HL-60/S4 treated with retinoic acid at 250 ng/mL for 4 days and 3 days (cell line): ENCODE results near the gene UST.
"Not testable (repeated sequence)": the region's sequence is repeated elsewhere in the genome, so short reads cannot be mapped to it uniquely, and the experiment has no call there.

ENCODE experiments used
- in situ Hi-C: fragments of 300-500 bp; cut with MboI; formaldehyde crosslinking; loops from 2 replicates; pipeline ENCODE4 v1.7.0; 2022; ENCODE audit warnings: low sequenced_read_pairs

UST gene

GRCh38 chr6:149095842-149096241 is 349.0 kb downstream of the UST start:
- in situ Hi-C loops, result no loop called here

GRCh38 chr6:149097794-149098193 is 351.0 kb downstream of the UST start:
- in situ Hi-C loops, result no loop called here

- in situ Hi-C loops, result no loop called here
Measured at GRCh38 chr6:149098700-149099276, 352.0 kb downstream of the UST start.

GRCh38 chr6:149102324-149102723 is 355.5 kb downstream of the UST start:
- in situ Hi-C loops, result no loop called here

DNA sequence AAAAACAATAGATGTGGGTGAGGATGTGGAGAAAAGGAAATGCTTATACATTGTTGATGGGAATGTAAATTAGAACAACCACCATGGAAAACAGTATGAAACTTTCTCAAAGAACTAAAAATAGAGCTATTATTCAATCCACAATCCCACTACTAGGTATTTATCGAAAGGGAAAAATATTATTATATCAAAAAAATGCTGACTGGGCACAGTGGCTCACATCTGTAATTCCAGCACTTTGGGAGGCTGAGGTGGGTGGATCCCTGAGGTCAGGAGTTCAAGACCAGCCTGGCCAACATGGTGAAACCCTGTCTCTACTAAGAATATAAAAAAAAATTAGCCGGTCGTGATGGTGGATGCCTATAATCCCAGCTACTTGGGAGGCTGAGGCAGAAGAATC is 357.1 kb downstream of the UST start:
- in situ Hi-C loops, result not testable (repeated sequence)

- in situ Hi-C loops, result no loop called here
Measured at GRCh38 chr6:149107520-149107919, 360.7 kb downstream of the UST start.

DNA sequence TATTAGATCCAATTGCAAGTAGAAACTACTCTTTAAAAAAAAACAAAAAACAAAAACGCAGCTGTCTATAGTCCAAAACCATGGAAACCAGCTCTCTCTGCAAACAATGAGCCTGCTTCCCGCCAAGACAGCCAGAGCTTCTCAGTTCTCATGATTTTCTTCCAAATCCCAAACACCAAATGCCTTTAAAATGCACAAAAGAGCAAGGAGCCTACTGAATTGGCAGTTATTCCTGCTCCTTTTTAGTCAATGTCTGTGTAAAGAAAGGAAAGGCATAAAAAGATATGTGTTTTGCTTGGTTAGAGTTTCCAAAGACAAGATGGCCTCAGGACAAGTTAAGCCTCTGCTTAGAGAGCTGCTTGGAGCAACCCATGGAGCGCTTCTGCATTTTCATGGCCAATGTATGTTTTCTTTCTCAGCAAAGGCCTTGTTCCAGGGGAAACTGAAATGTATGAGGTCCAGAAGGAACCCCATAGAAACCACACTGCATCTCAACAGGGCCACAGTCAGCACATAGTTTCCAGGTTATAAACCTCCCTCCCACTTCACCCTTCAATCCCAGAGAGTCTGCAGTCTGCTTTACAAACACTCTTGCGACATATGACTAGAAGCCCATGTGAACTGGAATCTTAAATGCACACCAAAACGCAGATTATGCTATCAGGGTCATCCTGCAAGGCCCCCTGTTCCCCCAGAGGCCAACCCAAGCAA is 361.4 kb downstream of the UST start:
- in situ Hi-C loops, result no loop called here

DNA sequence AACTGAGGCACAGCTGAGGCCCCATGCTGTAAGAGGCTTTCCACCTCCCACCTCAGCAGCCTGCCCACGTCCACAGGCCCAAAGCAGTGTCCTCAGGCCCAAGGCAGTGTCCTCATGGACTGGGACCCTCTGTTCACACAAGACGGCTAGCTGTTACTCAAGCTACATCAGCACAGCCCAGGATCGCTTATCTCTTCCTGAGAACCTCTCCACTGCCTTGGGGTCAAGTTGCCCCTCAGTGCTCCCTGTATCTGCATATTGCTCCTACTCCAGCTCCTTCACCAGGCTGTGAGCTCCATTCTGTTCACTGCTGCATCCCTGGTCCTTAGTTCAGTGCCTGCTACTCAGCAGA is 361.9 kb downstream of the UST start:
- in situ Hi-C loops, result no loop called here

DNA sequence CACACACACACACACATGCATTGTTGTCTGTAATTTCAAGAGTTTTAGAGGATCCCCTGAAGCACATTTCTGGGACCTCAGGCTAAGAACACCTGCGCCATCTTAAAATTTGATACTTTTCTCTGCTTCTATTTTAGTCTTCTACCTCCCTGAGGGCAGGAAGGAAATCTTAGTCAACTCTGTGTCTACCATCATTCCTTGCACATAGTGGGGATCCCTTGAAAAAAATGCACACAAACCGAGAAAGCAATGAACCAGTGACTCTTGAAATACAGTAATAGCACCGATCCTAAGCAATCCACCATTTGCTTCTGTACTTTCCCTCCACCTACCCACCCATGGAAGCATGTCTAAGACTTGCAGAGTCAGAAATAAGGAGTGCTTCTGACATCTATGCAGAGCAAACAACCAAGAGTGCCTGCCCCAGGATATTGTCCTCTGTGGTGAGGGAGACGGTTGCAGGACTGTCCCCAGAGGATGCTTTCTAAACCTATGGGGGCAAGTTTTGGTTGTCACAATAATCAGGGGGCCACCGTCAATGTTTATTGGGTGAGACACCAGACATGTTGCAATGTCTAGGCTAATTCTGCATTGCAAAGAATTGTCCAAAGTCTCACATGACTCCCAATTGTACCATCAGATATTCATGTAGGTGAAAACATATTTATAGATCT is 362.7 kb downstream of the UST start:
- in situ Hi-C loops, result no loop called here

- in situ Hi-C loops, result no loop called here
Measured at GRCh38 chr6:149111556-149112115, 364.8 kb downstream of the UST start.

- in situ Hi-C loops, result no loop called here
Measured at GRCh38 chr6:149112976-149113375, 366.1 kb downstream of the UST start.

- in situ Hi-C loops, result no loop called here
Measured at GRCh38 chr6:149114167-149114566, 367.3 kb downstream of the UST start.

GRCh38 chr6:149118737-149119653 is 372.2 kb downstream of the UST start:
- in situ Hi-C loops, result no loop called here

GRCh38 chr6:149122850-149123821 is 376.3 kb downstream of the UST start:
- in situ Hi-C loops, result no loop called here

DNA sequence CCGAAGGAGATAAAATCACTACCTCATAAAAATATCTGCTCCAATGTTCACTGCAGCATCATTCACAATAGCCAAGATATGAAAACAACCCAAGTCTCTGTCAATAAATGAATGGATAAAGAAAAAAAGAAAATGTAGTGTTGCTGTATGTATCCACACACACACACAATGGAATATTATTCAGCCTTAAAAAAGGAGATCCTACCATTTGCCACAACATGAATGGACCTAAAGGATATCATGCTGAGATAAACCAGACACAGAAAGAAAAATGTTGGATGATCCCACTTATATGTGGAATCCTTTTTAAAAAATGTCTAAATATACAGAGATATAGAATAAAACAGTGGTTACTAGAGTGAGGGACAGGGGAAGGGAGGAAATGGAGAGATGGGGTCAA is 378.5 kb downstream of the UST start:
- in situ Hi-C loops, result no loop called here
